ENCODE measurements around the gene NR1I2.

Gene NR1I2

DNA sequence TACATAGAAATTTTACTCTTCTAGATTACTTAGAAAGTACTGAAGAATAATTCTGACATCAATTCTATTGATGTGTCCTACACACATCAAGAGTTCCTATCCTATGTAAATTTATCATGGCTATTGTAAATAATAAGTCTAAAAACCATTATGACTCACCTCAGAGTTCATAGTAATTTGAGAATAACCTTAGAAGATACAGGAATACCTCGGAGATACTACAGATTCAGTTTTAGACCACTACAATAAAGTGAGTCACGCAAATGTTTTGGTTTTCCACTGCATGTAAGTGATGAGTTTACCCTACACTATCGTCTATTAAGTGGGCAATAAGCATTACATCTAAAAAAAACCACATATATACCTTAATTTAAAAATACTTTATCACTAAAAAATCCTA, 74.8 kb downstream of the NR1I2 start:
- TF ChIP-seq Cebpa-rat (IDR thresholded peaks at IDR 0.05) = no peak

DNA sequence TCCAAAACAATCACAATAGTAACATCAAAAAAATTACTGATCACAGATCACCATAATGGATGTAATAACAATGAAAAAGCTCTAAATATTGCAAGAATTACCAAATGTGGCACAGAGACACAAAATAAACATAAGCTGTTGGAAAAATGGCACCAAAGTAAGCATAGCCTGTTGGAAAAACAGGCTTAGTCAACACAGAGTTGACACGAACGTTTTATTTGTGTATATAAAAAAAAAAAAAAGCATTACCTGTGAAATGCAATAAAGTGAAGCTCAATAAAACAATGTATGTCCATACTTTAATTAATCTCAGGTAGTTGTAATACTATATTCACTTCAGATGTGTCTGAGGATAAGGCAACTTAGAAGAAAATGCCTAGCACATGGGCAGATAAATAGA, 77.1 kb downstream of the NR1I2 start:
- no peak for TF ChIP-seq Cebpa-rat (IDR thresholded peaks at IDR 0.05)
- Histone ChIP-seq H3K4me1 (no peaks in the 10 kb centered on the region), H3K4me3 (no peak overlapping the region), H3K27ac (no peak overlapping the region), H3K9ac (no peak overlapping the region), H3K27me3 (no peaks in the 10 kb centered on the region), H3K4me2 (no peak overlapping the region), H3K9me3 (replicated peaks in 1 of 11) (peaks cover 31 to 48% (median 36%) of the 10 kb centered on the region in 11 experiments), H3K36me3 (peaks cover 27 to 95% (median 47%) of the 10 kb centered on the region in 11 experiments), H4K20me1 (no peaks in the 10 kb centered on the region)

More for the DNA sequence above, 74.8 kb downstream of the NR1I2 start:
- no peak overlapping the region for H3K4me2 ChIP-seq
- H4K20me1 ChIP-seq = no peaks in the 10 kb centered on the region
- H3K9me3 ChIP-seq (replicated peaks in 1 of 11) = peaks cover 31 to 50% (median 39%) of the 10 kb centered on the region in 11 experiments
- no peak overlapping the region for H3K4me3 ChIP-seq
- peaks cover 16 to 84% (median 34%) of the 10 kb centered on the region in 11 experiments for H3K36me3 ChIP-seq
- no peak overlapping the region for H3K9ac ChIP-seq
- no peaks in the 10 kb centered on the region for H3K4me1 ChIP-seq
- H3K27me3 ChIP-seq = no peaks in the 10 kb centered on the region
- H3K27ac ChIP-seq = no peak overlapping the region

DNA sequence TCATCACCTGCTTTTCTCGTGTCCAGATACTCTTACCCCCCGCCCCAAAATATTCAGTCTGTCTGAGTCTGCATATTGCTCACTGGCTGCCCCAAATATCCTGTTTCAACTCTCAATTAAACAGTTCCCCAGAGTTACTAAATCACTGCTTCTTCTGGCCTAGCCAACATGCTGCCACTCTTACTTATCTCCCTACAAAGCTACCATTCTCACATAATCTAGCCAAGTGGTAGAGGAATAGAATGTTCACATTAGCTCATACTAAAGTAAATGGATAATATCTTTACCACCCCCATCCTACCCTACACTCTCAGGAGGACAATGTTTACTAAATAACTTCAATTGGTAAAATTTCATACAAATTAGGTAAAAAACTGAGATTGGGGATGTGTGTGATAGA, 77.8 kb downstream of the NR1I2 start:
- Histone ChIP-seq H3K4me2 (no peak overlapping the region), H4K20me1 (no peaks in the 10 kb centered on the region), H3K27me3 (no peaks in the 10 kb centered on the region), H3K4me1 (no peaks in the 10 kb centered on the region), H3K4me3 (no peak overlapping the region), H3K36me3 (peaks cover 27 to 95% (median 48%) of the 10 kb centered on the region in 11 experiments), H3K9me3 (replicated peaks in 1 of 11) (peaks cover 31 to 48% (median 36%) of the 10 kb centered on the region in 11 experiments), H3K9ac (no peak overlapping the region), H3K27ac (no peak overlapping the region)
- TF ChIP-seq Cebpa-rat (IDR thresholded peaks at IDR 0.05) = no peak

DNA sequence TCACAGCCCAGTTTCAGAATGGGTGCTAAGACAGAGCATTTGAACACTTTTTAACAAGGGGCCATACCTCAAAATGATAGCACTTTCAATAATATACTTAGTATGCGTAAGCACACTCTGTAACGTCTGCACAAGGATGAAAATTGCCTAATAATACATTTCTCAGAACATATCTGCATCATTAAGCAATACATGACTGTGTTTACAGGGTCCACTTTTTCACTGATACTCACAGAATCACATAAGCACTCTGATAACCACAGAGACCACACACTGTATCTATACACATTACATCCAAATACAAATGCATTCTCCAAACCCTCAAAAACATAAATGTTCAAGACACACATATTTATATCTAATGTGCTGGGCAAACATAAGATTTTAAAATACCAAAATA, 79.8 kb downstream of the NR1I2 start:
- no peak for TF ChIP-seq Cebpa-rat (IDR thresholded peaks at IDR 0.05)
- Histone ChIP-seq H3K9me3 (replicated peaks in 1 of 11) (peaks cover 20 to 39% (median 24%) of the 10 kb centered on the region in 11 experiments), H3K27ac (no peak overlapping the region), H3K27me3 (no peaks in the 10 kb centered on the region), H3K9ac (no peak overlapping the region), H3K4me3 (no peak overlapping the region), H3K4me1 (no peaks in the 10 kb centered on the region), H3K4me2 (no peak overlapping the region), H4K20me1 (no peaks in the 10 kb centered on the region), H3K36me3 (peaks cover 27 to 91% (median 41%) of the 10 kb centered on the region in 11 experiments)

DNA sequence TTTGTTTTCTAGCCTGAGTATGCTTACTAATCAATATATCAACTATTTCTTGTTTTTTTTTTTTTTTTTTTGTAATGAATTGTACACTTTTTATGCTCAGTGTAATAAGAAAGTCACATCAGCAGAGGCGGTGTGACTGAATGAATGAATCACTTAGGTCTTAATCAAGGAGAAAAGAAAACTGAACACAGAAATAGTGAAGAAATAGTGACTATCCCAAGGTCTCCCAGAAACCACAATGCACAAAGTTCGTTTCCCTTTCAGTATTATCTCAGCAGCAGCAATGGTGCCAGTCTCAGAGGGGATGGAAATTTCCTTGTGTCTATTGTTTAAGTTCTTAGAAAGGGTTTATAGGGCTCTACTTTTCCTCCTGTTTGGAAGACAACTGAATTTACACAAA, 80.7 kb downstream of the NR1I2 start:
- Histone ChIP-seq H3K4me3 (no peak overlapping the region), H4K20me1 (no peaks in the 10 kb centered on the region), H3K27ac (no peak overlapping the region), H3K4me1 (no peaks in the 10 kb centered on the region), H3K36me3 (peaks cover 21 to 91% (median 33%) of the 10 kb centered on the region in 11 experiments), H3K4me2 (no peak overlapping the region), H3K27me3 (no peaks in the 10 kb centered on the region), H3K9ac (no peak overlapping the region), H3K9me3 (replicated peaks in 1 of 11) (peaks cover 11 to 30% (median 15%) of the 10 kb centered on the region in 11 experiments)
- no peak for TF ChIP-seq Cebpa-rat (IDR thresholded peaks at IDR 0.05)

DNA sequence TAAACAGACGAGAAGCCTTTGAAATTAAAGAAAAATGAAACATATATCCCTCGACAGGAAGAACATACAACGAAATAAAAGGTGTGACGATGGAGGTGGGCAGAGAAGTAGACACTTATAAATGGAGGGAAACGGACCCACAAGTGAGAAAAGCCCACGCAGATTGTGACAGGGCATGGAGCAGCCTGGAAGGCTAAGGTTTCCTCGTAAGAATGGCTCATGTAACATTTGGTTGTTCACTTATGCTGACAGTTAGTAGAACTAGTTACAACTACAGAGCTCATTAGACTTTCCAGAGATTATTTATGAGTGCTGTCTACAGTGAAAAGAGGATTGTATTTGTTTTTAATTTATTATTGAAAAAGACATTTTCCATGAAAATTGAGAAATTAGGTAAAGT, 82.6 kb downstream of the NR1I2 start:
- Histone ChIP-seq H3K9me3 (replicated peaks in 1 of 11) (peaks cover 0 to 13% (median 0%) of the 10 kb centered on the region in 11 experiments; a peak in 7 of 22 replicates), H3K4me3 (no peak overlapping the region), H3K27ac (no peak overlapping the region), H3K4me1 (peaks cover 0 to 7% (median 0%) of the 10 kb centered on the region in 10 experiments; a peak in 3 of 20 replicates), H3K9ac (no peak overlapping the region), H3K36me3 (peaks cover 11 to 77% (median 19%) of the 10 kb centered on the region in 11 experiments), H4K20me1 (peaks cover 0 to 9% (median 0%) of the 10 kb centered on the region in 11 experiments; a peak in 1 of 22 replicates), H3K4me2 (no peak overlapping the region), H3K27me3 (no peaks in the 10 kb centered on the region)
- TF ChIP-seq Cebpa-rat (IDR thresholded peaks at IDR 0.05) = no peak
